CD4-positive, alpha-beta T cell (primary cell): ENCODE data around the gene CYP3A4. TPM values are rescaled to one million over a fixed set of nuclear protein-coding genes. Genes with fewer than 3 reads are reported as not detected.
"Not testable (repeated sequence)": the region's sequence is repeated elsewhere in the genome, so short reads cannot be mapped to it uniquely, and the experiment has no call there.

Experiments
- ATAC-seq: fragments of 200-7000 bp; cut with Tn5 transposase; one replicate; pipeline ENCODE4 v1.10.0; 2022; ENCODE audit warnings: mild to moderate bottlenecking; ENCODE audit not compliant: poor library complexity
- CTCF ChIA-PET: fragments of 350-600 bp; sonication (Branson Sonifier 250); formaldehyde crosslinking; loops from one replicate; lab custom pipeline; 2021; ENCODE audit warnings: antibody characterized with exemption, inconsistent platforms; lab: Charles Lee
- POLR2A ChIA-PET: fragments of 350-600 bp; sonication (Branson Sonifier 250); formaldehyde crosslinking; loops from one replicate; lab custom pipeline; 2021; ENCODE audit warnings: antibody characterized with exemption, inconsistent platforms; lab: Charles Lee
- DNase-seq, 14 experiments: peaks; one replicate each; pipeline ENCODE4 v3.0.0-alpha.2; 2013 to 2020; ENCODE audit warnings: mixed read lengths in 2 of 14
- H3K27ac ChIP-seq, 2 donors: one replicate each; pipeline versions ENCODE4 v1.5.1 to v1.7.0; 2013; ENCODE audit warnings: low read length in 2 of 2, low read depth in 1 of 2, mild to moderate bottlenecking in 1 of 2
- H3K27me3 ChIP-seq, 2 experiments: 1 replicate in 1 of 2; 2 replicates in 1 of 2; pipeline versions ENCODE4 v1.6.1 to v1.7.0; 2013; ENCODE audit warnings: low read length in 2 of 2, control low read depth in 1 of 2, mild to moderate bottlenecking in 1 of 2, moderate library complexity in 1 of 2; ENCODE audit not compliant: insufficient read depth in 2 of 2, control insufficient read depth in 1 of 2
- H3K36me3 ChIP-seq: one replicate; pipeline ENCODE4 v1.6.1; 2013; ENCODE audit warnings: low read length, control low read depth; ENCODE audit not compliant: insufficient read depth
- H3K4me1 ChIP-seq: one replicate; pipeline ENCODE4 v1.6.1; 2013; ENCODE audit warnings: low read length, control low read depth; ENCODE audit not compliant: insufficient read depth
- H3K4me3 ChIP-seq: one replicate; pipeline ENCODE4 v1.5.1; 2013; ENCODE audit warnings: mild to moderate bottlenecking, low read length, moderate library complexity
- H3K9me3 ChIP-seq, 2 experiments: 1 replicate in 1 of 2; 2 replicates in 1 of 2; pipeline versions ENCODE4 v1.6.1 to v1.7.0; 2013; ENCODE audit warnings: low read length in 2 of 2, mild to moderate bottlenecking in 2 of 2, control low read depth in 1 of 2, moderate library complexity in 1 of 2; ENCODE audit not compliant: control insufficient read depth in 1 of 2, insufficient read depth in 1 of 2
- H3K27ac Mint-ChIP-seq: one replicate; pipeline ENCODE4 v1.8.0; 2020; ENCODE audit warnings: mixed read lengths
- H3K27me3 Mint-ChIP-seq: one replicate; pipeline ENCODE4 v1.8.0; 2021; ENCODE audit warnings: mixed read lengths
- H3K36me3 Mint-ChIP-seq: one replicate; pipeline ENCODE4 v1.8.0; 2021; ENCODE audit warnings: low read depth, mixed read lengths
- H3K4me1 Mint-ChIP-seq: one replicate; pipeline ENCODE4 v1.8.0; 2021; ENCODE audit warnings: low read depth, mixed read lengths
- H3K4me3 Mint-ChIP-seq: one replicate; pipeline ENCODE4 v1.8.0; 2020; ENCODE audit warnings: mild to moderate bottlenecking, mixed read lengths
- H3K9me3 Mint-ChIP-seq: one replicate; pipeline ENCODE4 v1.8.0; 2020; ENCODE audit warnings: mixed read lengths
- intact Hi-C, 2 experiments: fragments of 100-400 bp; cut with DNase I in 1 of 2; cut with micrococcal nuclease in 1 of 2; formaldehyde crosslinking; loops; one replicate each; pipeline versions ENCODE4 v1.15.1 to v1.9.0; 2023 to 2025; cut with DNase I, micrococcal nuclease
- total RNA-seq, 174 experiments: library from RNA in 2 of 174; stranded (reverse) in 2 of 174; gene quantifications; one replicate each; pipeline ENCODE4 v1.2.3 and lab custom pipeline; 2021 to 2026
- TF ChIP-seq, protein P1 (sequence below): fragments of 200-600 bp; IDR thresholded peaks from one replicate; pipeline ENCODE4 v1.8.0; 2022; ENCODE audit warnings: antibody characterized with exemption, mild to moderate bottlenecking

The CYP3A4 gene
- total RNA-seq, 2 experiments from 2014 or later, result not detected

GRCh38 chr7:99798972-99799371, 15.0 kb upstream of the CYP3A4 start:
- Histone ChIP-seq H3K27me3 (no peaks in the 10 kb centered on the region), H3K4me1 (no peaks in the 10 kb centered on the region), H3K27ac (no peak overlapping the region), H3K4me3 (no peak overlapping the region), H3K36me3 (no peaks in the 10 kb centered on the region), H3K9me3 (peaks cover 0 to 5% of the 10 kb centered on the region in 2 experiments)
- peaks cover 33% of the 10 kb centered on the region for H3K27me3 Mint-ChIP-seq
- intact Hi-C loops, result no loop called here
- no peak for ATAC-seq
- H3K9me3 Mint-ChIP-seq, result no peaks in the 10 kb centered on the region
- ChIA-PET CTCF (no interaction called here), POLR2A (no interaction called here)
- no peaks in the 10 kb centered on the region for H3K4me1 Mint-ChIP-seq
- H3K4me3 Mint-ChIP-seq, result no peak overlapping the region
- DNase-seq, result no peak
- H3K36me3 Mint-ChIP-seq, result no peaks in the 10 kb centered on the region
- no peak overlapping the region for H3K27ac Mint-ChIP-seq
- TF ChIP-seq, protein P1, sequence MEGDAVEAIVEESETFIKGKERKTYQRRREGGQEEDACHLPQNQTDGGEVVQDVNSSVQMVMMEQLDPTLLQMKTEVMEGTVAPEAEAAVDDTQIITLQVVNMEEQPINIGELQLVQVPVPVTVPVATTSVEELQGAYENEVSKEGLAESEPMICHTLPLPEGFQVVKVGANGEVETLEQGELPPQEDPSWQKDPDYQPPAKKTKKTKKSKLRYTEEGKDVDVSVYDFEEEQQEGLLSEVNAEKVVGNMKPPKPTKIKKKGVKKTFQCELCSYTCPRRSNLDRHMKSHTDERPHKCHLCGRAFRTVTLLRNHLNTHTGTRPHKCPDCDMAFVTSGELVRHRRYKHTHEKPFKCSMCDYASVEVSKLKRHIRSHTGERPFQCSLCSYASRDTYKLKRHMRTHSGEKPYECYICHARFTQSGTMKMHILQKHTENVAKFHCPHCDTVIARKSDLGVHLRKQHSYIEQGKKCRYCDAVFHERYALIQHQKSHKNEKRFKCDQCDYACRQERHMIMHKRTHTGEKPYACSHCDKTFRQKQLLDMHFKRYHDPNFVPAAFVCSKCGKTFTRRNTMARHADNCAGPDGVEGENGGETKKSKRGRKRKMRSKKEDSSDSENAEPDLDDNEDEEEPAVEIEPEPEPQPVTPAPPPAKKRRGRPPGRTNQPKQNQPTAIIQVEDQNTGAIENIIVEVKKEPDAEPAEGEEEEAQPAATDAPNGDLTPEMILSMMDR, result no peak

DNA sequence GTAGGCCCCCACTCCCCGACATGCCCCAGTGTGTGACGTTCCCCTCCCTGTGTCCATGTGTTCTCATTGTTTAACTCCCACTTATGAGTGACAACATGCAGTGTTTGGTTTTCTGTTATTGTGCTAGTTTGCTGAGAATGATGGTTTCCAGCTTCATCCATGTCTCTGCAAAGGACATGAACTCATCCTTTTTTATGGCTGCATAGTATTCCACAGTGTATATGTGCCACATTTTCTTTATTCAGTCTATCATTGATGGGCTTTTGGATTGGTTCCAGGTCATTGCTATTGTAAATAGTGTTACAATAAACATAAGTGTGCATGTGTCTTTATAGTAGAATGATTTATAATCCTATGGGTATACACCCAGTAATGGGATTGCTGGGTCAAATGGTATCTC, 11.9 kb upstream of the CYP3A4 start:
- H3K27ac ChIP-seq, H3K9me3 ChIP-seq, H3K36me3 ChIP-seq, H3K27ac Mint-ChIP-seq, H3K4me1 ChIP-seq, POLR2A ChIA-PET, ATAC-seq, DNase-seq, H3K9me3 Mint-ChIP-seq, H3K4me1 Mint-ChIP-seq, H3K4me3 Mint-ChIP-seq, H3K36me3 Mint-ChIP-seq, H3K4me3 ChIP-seq, intact Hi-C loops, CTCF ChIA-PET, H3K27me3 ChIP-seq: not testable (repeated sequence)
- H3K27me3 Mint-ChIP-seq, result peaks cover 21% of the 10 kb centered on the region

DNA sequence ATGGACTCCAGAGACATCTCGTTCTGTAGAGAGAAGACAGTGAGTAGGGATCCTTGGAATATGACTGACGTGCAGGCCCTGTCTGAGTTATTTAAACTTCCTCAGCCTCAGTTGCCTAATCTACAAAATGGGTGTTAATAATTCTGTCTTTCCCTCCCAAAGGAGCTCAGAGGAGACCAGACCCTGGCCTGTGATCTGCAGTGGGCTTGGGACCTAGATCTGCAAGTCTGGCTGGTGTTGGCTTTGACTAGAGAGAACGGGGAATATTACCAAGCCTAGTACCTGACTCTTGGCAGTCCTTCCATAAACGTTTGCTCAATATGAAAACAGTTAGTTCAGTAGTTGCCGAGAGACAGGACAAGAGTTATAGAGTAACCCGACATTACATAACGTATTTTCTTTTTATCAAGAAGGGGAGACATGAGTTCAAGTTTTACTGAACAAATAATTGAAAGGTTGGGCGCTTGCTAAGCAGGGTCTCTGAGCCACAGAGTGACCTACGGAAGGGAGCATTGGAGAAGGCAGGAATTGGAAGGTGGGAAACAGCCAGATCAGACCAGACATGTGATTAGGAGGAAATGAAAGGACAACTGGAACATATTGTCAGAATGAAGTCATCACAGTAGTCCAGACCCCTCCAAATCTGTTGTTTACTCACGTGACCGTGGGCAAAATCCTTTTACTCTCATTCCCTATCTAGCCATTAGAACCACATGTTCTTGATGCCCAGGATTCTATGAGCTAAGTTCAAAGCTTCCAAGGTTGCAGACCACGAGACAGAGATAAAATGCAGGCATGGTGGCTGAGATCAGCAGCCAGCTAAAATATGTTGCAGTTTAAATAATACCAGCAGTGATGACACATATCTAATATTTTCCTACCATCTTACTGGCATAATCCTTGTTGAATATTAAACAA, 10.9 kb upstream of the CYP3A4 start:
- no peak overlapping the region for H3K4me3 Mint-ChIP-seq
- TF ChIP-seq, protein P1, result no peak
- intact Hi-C loops, result no loop called here
- H3K27ac ChIP-seq, result no peak overlapping the region
- CTCF ChIA-PET, result no interaction called here
- peaks cover 15% of the 10 kb centered on the region for H3K27me3 Mint-ChIP-seq
- ATAC-seq (no peak), DNase-seq (no peak)
- no peaks in the 10 kb centered on the region for H3K4me1 Mint-ChIP-seq
- no peaks in the 10 kb centered on the region for H3K27me3 ChIP-seq
- POLR2A ChIA-PET, result no interaction called here
- no peak overlapping the region for H3K4me3 ChIP-seq
- H3K9me3 ChIP-seq, result no peaks in the 10 kb centered on the region
- no peak overlapping the region for H3K27ac Mint-ChIP-seq
- no peaks in the 10 kb centered on the region for H3K9me3 Mint-ChIP-seq
- no peaks in the 10 kb centered on the region for H3K4me1 ChIP-seq
- H3K36me3 Mint-ChIP-seq, result no peaks in the 10 kb centered on the region
- H3K36me3 ChIP-seq, result no peaks in the 10 kb centered on the region
